HPDE6-E6E7 (cell line): ENCODE measurements around the gene SON.
"Not testable (repeated sequence)": the region's sequence is repeated elsewhere in the genome, so short reads cannot be mapped to it uniquely, and the experiment has no call there.

ENCODE experiments used
- DNase-seq: peaks from one replicate; pipeline ENCODE4 v3.0.0; 2011; ENCODE audit warnings: missing footprints; ENCODE audit errors: extremely low spot score

SON gene

GRCh38 chr21:33569991-33570390 is 27.2 kb downstream of the SON start:
- no peak for DNase-seq

DNA sequence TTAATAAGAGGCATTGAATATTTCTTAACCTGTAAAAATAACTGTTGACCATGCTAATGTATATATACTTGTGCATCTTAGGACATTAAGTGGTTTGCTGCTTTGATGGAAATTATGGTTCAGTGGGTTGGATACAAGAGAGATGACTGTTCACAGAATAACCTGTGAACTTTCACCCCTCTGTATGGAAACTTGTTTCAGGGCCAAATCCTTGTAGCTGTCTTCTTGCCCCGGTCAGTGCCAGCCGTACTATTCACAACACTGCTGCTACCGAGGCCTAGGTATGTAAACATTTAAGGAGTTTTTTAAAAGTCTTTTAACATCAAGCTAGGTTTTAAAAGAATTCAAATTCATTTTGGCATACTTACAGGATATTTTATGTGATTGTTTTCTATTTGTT is 29.5 kb downstream of the SON start:
- no peak for DNase-seq

DNA sequence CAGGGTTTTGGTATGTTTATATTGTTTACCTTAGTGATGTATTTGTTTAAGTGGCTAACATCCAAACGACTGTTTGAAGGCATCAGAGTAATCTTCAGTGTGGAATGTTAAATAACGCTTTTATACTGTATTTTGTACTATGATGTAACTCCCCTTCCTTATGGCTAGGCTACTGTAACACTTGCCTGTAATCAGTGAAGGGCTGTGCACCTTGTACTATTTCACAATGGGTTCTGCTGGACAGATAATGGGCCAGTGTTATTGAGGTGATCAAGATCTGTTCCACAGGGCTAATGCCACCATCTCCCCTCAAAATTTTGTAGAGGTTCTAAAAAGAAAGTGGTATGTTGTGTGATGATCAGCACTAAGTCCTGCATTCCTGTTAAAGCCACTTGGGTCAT is 33.9 kb downstream of the SON start:
- not testable (repeated sequence) for DNase-seq

DNA sequence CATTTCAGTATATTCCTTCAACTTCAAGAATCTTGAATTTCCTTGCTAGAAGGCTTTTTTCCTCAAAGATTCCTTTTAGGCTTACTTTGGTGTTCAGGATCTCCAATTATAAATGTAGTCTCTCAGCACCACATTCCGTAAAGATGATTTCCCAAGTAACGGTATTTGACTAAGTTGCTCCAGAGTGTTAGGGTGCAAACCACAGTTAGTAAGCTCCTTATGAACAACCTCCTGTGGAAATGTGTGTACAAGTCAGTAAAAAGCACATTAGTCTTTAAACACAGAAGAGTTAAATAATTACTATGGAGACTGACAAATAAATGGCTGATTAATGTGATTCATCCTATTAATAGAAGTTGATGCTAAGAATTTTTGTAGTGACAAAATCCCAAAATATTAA is 35.4 kb downstream of the SON start:
- no peak for DNase-seq

- no peak for DNase-seq
These were observed 36.2 kb downstream of the SON start for GRCh38 chr21:33578959-33579542.

- DNase-seq, result no peak
These were observed 41.6 kb downstream of the SON start for GRCh38 chr21:33584455-33584854.

GRCh38 chr21:33586927-33587326 is 44.1 kb downstream of the SON start:
- no peak for DNase-seq

DNA sequence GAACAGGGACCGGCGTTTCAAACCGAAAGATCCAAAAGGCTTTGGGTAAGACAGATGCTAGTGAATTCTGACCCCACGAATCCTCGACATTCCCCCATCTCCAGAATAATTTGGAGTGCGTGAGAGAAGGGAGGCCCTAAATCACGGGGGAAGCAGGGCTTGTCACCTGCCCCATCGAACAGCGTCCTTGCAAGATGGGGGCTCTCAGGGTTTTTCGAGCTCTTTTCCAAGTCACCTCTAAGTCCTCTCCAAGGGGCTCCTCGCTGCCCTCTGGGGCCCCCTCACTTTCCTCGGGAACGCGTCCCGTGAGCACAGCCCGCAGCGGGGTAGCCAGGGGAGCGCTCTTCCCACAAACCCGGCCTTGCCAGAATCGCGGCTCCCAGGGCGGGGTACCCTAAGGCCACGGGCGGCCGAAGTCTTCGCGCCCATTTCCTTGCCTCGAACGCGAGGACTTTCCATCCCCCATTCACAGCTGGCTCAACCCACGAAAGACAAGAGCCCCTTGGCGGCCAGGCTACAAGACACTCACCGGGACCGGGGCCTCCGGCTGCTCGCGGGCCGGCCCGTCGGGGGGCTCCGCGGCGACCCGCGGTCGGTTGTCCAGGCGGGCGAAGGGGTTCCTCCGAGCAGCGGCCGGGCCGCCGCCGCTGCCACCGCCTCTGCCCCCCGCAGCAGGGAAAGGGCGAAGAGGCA is 45.1 kb downstream of the SON start:
- DNase-seq, result peak; percentile 15

DNA sequence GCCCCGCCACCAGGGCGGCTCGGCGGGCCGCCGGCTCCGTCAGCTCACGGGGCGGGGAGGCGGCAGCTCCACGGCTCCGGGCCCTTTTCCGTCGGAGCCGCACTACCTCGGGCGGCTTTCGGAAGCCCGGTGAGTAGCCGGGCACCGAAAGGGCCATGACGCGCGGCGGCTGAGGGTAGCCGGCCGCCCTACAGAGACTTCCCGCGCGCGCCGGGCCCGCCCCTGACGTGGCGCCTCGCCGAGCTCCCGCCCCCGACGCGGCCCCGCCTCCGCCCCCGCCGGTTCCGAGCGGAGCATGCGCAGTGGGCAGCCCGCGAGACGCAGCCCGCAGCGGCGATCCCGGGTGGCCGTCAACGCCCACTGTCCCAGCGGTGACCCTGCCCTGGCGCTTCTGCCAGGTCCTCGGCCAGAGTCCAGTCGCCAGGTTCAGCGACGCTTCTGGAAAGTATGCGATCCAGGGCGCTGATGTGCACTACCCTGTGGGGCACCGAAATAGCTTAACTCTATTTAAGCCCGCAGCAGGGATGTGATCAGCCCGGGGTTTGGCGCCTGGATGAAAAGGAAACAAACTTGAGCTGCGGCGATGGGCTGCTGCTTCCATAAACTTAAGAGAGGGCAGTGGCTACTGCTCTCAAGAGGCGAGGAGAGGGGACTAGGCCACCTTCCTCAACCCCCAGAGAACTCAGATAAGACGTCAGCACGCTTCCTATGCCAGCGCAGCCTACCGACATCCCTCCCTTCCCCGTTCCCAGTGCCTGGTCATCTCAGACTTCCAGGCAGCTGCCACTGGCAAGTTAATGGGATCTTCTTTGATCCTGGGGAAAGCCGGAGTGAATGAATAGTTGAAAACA is 45.9 kb downstream of the SON start, which contains the start of gene DONSON:
DONSON (minus strand) TSS at position 200 of the 851 bp plus-strand sequence; CDS start at position 157, 43 bp downstream.
- peak; percentile 90 for DNase-seq

DNA sequence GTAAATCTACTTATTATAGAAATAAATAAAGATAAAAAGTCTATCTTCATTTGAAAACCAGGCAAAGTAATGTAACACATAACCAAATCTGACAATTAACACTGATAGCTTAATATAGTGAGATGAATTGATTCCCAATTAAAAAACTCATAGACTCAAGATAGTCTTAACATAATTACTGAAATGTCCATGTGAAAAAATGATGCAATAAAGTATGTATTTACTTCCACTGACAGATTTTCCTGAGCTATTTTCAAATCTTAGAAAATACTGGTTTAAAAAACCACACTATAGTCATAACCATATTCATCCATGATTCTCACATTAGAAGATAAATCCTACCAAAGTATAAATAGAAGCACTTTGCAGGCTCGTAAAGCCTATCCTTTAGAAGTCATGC is 55.2 kb downstream of the SON start:
- DNase-seq, result no peak

- DNase-seq, result no peak
These were observed 65.7 kb downstream of the SON start for GRCh38 chr21:33608559-33608958.

DNA sequence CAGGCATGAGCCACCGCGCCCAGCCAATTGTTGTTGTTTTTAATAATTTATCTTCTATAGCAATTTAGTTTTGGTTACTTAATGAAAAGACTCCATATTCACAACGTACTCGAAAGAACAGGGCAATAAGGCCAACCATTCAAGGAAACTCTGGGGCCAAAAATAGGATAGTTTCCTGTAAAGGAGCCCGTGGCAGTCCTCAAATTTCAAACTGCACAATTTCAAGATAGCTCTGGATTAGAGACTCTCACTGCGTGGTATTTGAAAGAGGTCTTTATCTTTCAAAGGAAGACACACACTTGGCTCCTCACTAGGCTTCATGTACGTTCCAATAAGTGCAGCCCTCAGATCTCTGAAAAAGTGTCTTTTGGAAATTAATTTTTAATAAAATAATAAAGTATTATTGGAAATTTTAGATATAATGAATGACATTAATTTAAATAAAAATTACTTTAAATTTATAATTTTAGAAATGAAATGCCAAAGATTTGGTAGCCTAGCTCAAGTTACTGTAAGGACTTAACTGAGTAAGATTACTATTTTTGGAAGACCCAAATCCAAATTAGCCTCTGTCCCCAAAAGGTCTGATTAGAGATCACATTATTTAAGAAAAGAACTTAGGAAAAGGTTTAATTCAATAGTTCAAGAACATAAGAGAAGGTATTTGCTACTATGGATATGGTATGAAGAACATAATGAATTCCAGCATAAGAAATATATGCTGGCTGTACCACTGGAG is 68.3 kb downstream of the SON start:
- DNase-seq, result no peak

- DNase-seq, result not testable (repeated sequence)
These were observed 74.7 kb downstream of the SON start for GRCh38 chr21:33617565-33617964.

GRCh38 chr21:33618407-33618806 is 75.6 kb downstream of the SON start:
- DNase-seq, result no peak

DNA sequence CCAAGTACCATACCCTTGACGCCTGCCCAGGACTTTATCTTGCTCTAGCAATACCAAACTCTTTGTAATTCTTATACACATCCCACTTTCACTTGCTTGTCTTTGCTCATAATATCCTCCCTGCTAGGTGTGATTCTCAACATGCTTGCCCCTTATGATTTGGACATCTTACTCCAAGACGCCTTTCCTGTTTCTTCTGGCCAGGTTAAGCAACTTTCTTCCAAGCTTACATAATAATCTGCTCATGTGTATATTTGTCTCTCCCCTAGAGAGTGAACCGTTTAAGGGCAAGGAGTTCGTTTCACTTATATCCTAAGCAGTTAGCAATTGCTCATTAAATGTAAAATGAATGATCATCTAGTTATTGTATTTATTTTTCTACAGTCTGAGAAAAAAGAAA is 76.9 kb downstream of the SON start:
- DNase-seq, result no peak

DNA sequence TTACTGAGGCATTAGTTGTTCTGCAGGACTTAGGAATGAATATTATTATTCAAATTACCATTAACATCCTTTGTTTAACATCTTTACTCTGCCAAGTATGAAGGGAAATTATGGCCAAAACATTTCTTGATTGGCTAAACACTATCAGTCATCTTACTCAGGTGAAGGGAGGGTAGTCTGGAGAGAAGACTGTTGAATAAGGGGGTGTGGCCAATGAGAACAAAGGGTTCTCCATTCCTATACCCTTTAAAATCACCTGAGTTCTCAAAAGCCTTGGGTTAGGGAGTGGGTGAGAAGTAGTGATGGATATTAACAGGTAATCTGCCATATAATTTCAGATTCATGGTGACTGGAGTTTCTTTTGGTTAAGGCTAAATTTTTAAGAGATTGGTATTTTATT is 79.4 kb downstream of the SON start:
- DNase-seq, result no peak

- DNase-seq, result not testable (repeated sequence)
These were observed 83.3 kb downstream of the SON start for GRCh38 chr21:33626151-33626550.
